ENCODE results near the gene NHS.

Gene NHS

DNA sequence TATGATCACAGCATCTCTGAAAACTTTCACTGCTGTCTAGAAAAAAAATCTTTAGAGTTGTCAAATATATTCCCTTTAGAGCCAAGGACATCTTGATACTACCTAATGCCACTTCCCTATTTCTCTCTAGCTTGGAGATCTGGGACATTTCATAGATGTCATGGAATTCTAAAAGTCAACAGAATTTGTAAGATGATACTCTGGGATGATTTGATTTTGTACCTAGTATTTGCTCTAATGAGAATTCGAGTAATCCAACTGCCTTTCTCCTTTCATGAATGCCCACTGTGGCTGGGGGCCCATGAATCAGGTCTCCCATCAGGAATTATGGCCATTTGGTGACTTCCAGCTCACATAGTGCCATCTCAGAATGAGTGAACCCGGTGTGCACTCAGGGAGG, 73.2 kb downstream of the NHS start:
- Histone ChIP-seq H3K9me3 (ENCODE audit: insufficient read depth, low read length, severe bottlenecking) (no peaks in the 10 kb centered on the region), H4K20me1 (ENCODE audit: insufficient read depth, low read length) (no peaks in the 10 kb centered on the region), H3K4me1 (ENCODE audit: insufficient read depth, low read length) (no peaks in the 10 kb centered on the region), H3K9ac (ENCODE audit: low read depth, low read length) (no peak overlapping the region), H3K4me2 (ENCODE audit: insufficient read depth, low read length) (no peak overlapping the region), H3K36me3 (ENCODE audit: insufficient read depth, low read length) (no peaks in the 10 kb centered on the region), H3K27ac (ENCODE audit: low read length) (no peak overlapping the region), H3K27me3 (ENCODE audit: insufficient read depth, low read length, poor library complexity) (no peaks in the 10 kb centered on the region), H3K4me3 (ENCODE audit: low read depth in 1 of 2, low read length in 2 of 2) (no peak overlapping the region), H2AFZ (ENCODE audit: low read depth, low read length) (no peak overlapping the region), H3K79me2 (ENCODE audit: insufficient read depth, low read length) (no peaks in the 10 kb centered on the region)
- DNase-seq (no peak), ATAC-seq (ENCODE audit: insufficient read depth, low read depth) (no peak)
- no peak for TF ChIP-seq EZH2 (IDR thresholded peaks at IDR 0.05; ENCODE audit: borderline replicate concordance, low read depth, low read length, severe bottlenecking)
- TF ChIP-seq, protein P1, sequence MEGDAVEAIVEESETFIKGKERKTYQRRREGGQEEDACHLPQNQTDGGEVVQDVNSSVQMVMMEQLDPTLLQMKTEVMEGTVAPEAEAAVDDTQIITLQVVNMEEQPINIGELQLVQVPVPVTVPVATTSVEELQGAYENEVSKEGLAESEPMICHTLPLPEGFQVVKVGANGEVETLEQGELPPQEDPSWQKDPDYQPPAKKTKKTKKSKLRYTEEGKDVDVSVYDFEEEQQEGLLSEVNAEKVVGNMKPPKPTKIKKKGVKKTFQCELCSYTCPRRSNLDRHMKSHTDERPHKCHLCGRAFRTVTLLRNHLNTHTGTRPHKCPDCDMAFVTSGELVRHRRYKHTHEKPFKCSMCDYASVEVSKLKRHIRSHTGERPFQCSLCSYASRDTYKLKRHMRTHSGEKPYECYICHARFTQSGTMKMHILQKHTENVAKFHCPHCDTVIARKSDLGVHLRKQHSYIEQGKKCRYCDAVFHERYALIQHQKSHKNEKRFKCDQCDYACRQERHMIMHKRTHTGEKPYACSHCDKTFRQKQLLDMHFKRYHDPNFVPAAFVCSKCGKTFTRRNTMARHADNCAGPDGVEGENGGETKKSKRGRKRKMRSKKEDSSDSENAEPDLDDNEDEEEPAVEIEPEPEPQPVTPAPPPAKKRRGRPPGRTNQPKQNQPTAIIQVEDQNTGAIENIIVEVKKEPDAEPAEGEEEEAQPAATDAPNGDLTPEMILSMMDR (IDR thresholded peaks at IDR 0.05; ENCODE audit: borderline replicate concordance, extremely low read depth, low read length, poor library complexity, severe bottlenecking): no peak

DNA sequence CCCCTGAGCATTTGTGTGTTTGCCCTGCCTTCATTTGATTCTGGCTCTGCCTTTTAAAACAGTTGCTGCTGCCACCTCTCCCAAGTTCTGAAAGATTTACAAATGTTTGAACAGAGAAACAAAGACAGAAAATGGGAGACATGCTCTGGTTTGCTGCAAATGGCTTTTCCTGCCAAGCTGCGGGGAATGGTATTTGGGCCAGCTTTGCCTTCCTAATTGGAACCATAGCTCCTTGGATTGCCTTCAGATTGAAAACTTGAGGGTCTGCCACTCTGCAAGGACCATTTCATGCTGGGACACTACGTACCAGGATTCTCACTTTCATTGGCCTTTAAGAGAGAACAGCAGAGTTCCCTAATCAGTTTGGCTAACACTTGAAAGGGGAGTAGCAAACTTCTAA, 74.9 kb downstream of the NHS start:
- Histone ChIP-seq H3K36me3 (ENCODE audit: insufficient read depth, low read length) (no peaks in the 10 kb centered on the region), H3K9me3 (ENCODE audit: insufficient read depth, low read length, severe bottlenecking) (no peaks in the 10 kb centered on the region), H3K27me3 (ENCODE audit: insufficient read depth, low read length, poor library complexity) (no peaks in the 10 kb centered on the region), H3K4me2 (ENCODE audit: insufficient read depth, low read length) (no peak overlapping the region), H4K20me1 (ENCODE audit: insufficient read depth, low read length) (no peaks in the 10 kb centered on the region), H3K4me1 (ENCODE audit: insufficient read depth, low read length) (no peaks in the 10 kb centered on the region), H2AFZ (ENCODE audit: low read depth, low read length) (no peak overlapping the region), H3K79me2 (ENCODE audit: insufficient read depth, low read length) (no peaks in the 10 kb centered on the region), H3K27ac (ENCODE audit: low read length) (no peak overlapping the region), H3K4me3 (ENCODE audit: low read depth in 1 of 2, low read length in 2 of 2) (no peak overlapping the region), H3K9ac (ENCODE audit: low read depth, low read length) (no peak overlapping the region)
- TF ChIP-seq, protein P1 (IDR thresholded peaks at IDR 0.05; ENCODE audit: borderline replicate concordance, extremely low read depth, low read length, poor library complexity, severe bottlenecking): no peak
- TF ChIP-seq EZH2 (IDR thresholded peaks at IDR 0.05; ENCODE audit: borderline replicate concordance, low read depth, low read length, severe bottlenecking): no peak
- no peak for DNase-seq
- no peak for ATAC-seq (ENCODE audit: insufficient read depth, low read depth)

DNA sequence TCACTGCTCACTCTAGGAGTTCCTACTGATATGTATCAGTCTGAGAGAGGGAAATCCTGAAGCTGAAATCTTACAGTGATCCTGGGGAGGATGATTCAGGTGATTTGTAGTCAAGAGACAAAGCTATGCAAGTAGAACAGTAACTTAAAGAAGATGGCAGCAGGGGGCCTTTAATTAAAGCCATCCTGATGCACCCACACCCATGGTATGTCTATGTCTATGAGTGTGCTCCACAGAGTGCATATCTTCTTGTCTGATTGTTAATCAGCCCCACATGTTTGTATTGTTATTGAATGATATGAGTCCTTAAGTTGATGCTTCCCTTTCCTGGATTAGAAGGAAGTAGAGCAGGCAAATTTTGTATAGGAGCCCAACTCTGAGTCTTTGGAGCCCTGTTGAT, 78.8 kb downstream of the NHS start:
- ATAC-seq (ENCODE audit: insufficient read depth, low read depth) (no peak), DNase-seq (no peak)
- Histone ChIP-seq H3K27ac (ENCODE audit: low read length) (no peak overlapping the region), H3K36me3 (ENCODE audit: insufficient read depth, low read length) (no peaks in the 10 kb centered on the region), H3K79me2 (ENCODE audit: insufficient read depth, low read length) (no peaks in the 10 kb centered on the region), H3K4me1 (ENCODE audit: insufficient read depth, low read length) (no peaks in the 10 kb centered on the region), H3K4me3 (ENCODE audit: low read depth in 1 of 2, low read length in 2 of 2) (no peak overlapping the region), H4K20me1 (ENCODE audit: insufficient read depth, low read length) (no peaks in the 10 kb centered on the region), H3K27me3 (ENCODE audit: insufficient read depth, low read length, poor library complexity) (no peaks in the 10 kb centered on the region), H3K4me2 (ENCODE audit: insufficient read depth, low read length) (no peak overlapping the region), H3K9me3 (ENCODE audit: insufficient read depth, low read length, severe bottlenecking) (no peaks in the 10 kb centered on the region), H2AFZ (ENCODE audit: low read depth, low read length) (no peak overlapping the region), H3K9ac (ENCODE audit: low read depth, low read length) (no peak overlapping the region)
- TF ChIP-seq, protein P1 (IDR thresholded peaks at IDR 0.05; ENCODE audit: borderline replicate concordance, extremely low read depth, low read length, poor library complexity, severe bottlenecking): no peak
- TF ChIP-seq EZH2 (IDR thresholded peaks at IDR 0.05; ENCODE audit: borderline replicate concordance, low read depth, low read length, severe bottlenecking): no peak

DNA sequence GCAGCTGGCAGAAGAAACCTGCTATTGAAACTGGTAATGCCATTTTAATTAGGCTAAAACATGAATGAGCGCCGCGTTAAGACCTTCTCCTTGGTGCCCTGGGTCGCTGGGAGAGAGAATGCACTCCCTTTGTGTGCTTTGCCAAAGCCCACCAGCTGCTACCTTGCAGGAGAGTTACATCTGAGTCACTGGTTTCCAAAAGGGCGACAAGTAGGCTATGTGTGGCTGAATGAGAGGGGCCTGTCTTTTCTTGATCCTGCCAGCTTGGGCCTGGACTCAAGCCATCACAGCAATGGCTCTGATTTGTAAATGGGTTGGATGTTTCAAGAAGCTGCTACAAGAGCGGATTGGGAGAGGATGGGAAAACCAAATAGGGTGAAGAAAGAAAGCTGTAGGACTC, 81.5 kb downstream of the NHS start:
- Histone ChIP-seq H3K27ac (ENCODE audit: low read length) (no peak overlapping the region), H3K79me2 (ENCODE audit: insufficient read depth, low read length) (no peaks in the 10 kb centered on the region), H3K9ac (ENCODE audit: low read depth, low read length) (no peak overlapping the region), H3K4me3 (ENCODE audit: low read depth in 1 of 2, low read length in 2 of 2) (no peak overlapping the region), H3K4me1 (ENCODE audit: insufficient read depth, low read length) (no peaks in the 10 kb centered on the region), H3K27me3 (ENCODE audit: insufficient read depth, low read length, poor library complexity) (no peaks in the 10 kb centered on the region), H4K20me1 (ENCODE audit: insufficient read depth, low read length) (no peaks in the 10 kb centered on the region), H3K9me3 (ENCODE audit: insufficient read depth, low read length, severe bottlenecking) (no peaks in the 10 kb centered on the region), H3K4me2 (ENCODE audit: insufficient read depth, low read length) (no peak overlapping the region), H3K36me3 (ENCODE audit: insufficient read depth, low read length) (no peaks in the 10 kb centered on the region), H2AFZ (ENCODE audit: low read depth, low read length) (no peak overlapping the region)
- ATAC-seq (ENCODE audit: insufficient read depth, low read depth): no peak
- TF ChIP-seq, protein P1 (IDR thresholded peaks at IDR 0.05; ENCODE audit: borderline replicate concordance, extremely low read depth, low read length, poor library complexity, severe bottlenecking): no peak
- no peak for DNase-seq
